Mucosa of stomach (tissue), 1 donor: ENCODE measurements around the gene GTF2H2C.
"Not testable (repeated sequence)": the region's sequence is repeated elsewhere in the genome, so short reads cannot be mapped to it uniquely, and the experiment has no call there.

ENCODE experiments used
- H3K27me3 ChIP-seq: one replicate; pipeline ENCODE4 v1.7.0; 2013; ENCODE audit warnings: mild to moderate bottlenecking, low read length; ENCODE audit not compliant: control insufficient read depth, insufficient read depth
- H3K36me3 ChIP-seq: one replicate; pipeline ENCODE4 v1.7.0; 2013; ENCODE audit warnings: low read length; ENCODE audit not compliant: control insufficient read depth, insufficient read depth
- H3K4me1 ChIP-seq: one replicate; pipeline ENCODE4 v1.7.0; 2013; ENCODE audit warnings: mild to moderate bottlenecking, low read length; ENCODE audit not compliant: control insufficient read depth, insufficient read depth
- H3K4me3 ChIP-seq: one replicate; pipeline ENCODE4 v1.7.0; 2013; ENCODE audit warnings: low read length
- H3K9ac ChIP-seq: one replicate; pipeline ENCODE4 v1.7.0; 2013; ENCODE audit warnings: mild to moderate bottlenecking, low read length, moderate library complexity
- H3K9me3 ChIP-seq: one replicate; pipeline ENCODE4 v1.7.0; 2013; ENCODE audit warnings: mild to moderate bottlenecking, low read length, moderate library complexity; ENCODE audit not compliant: control insufficient read depth
- donor health status: Pancreatic carcinoma.

Gene GTF2H2C

GRCh38 chr5:69559908-69560330 is at the start of gene GTF2H2C:
Gene GTF2H2C (plus strand): TSS chr5:69560191. CDS start chr5:69565133, 4,942 bp downstream.
- not testable (repeated sequence) for H3K27me3 ChIP-seq, H3K9me3 ChIP-seq, H3K9ac ChIP-seq, H3K36me3 ChIP-seq, H3K4me3 ChIP-seq, H3K4me1 ChIP-seq

GRCh38 chr5:69510694-69511093 is 49.3 kb upstream of the GTF2H2C start:
- no peak overlapping the region for H3K4me3 ChIP-seq
- H3K27me3 ChIP-seq: no peaks in the 10 kb centered on the region
- H3K4me1 ChIP-seq: peaks cover 23% of the 10 kb centered on the region
- H3K36me3 ChIP-seq: peaks cover 5% of the 10 kb centered on the region
- no peaks in the 10 kb centered on the region for H3K9me3 ChIP-seq
- H3K9ac ChIP-seq: no peak overlapping the region

- Histone ChIP-seq H3K9ac (no peak overlapping the region), H3K4me3 (no peak overlapping the region), H3K9me3 (no peaks in the 10 kb centered on the region), H3K4me1 (peaks cover 38% of the 10 kb centered on the region), H3K27me3 (no peaks in the 10 kb centered on the region), H3K36me3 (peaks cover 5% of the 10 kb centered on the region)
Measured at GRCh38 chr5:69512740-69513260, 47.2 kb upstream of the GTF2H2C start.

GRCh38 chr5:69515570-69515969 is 44.4 kb upstream of the GTF2H2C start:
- not testable (repeated sequence) for H3K27me3 ChIP-seq, H3K9ac ChIP-seq, H3K4me3 ChIP-seq, H3K36me3 ChIP-seq, H3K9me3 ChIP-seq
- peaks cover 57% of the 10 kb centered on the region for H3K4me1 ChIP-seq

GRCh38 chr5:69516769-69517168 is 43.2 kb upstream of the GTF2H2C start:
- H3K4me1 ChIP-seq: peaks cover 67% of the 10 kb centered on the region
- no peaks in the 10 kb centered on the region for H3K36me3 ChIP-seq
- H3K27me3 ChIP-seq: no peaks in the 10 kb centered on the region
- H3K9me3 ChIP-seq: no peaks in the 10 kb centered on the region
- H3K9ac ChIP-seq: peak overlapping the region; percentile 77
- no peak overlapping the region for H3K4me3 ChIP-seq

GRCh38 chr5:69517763-69518212 is 42.2 kb upstream of the GTF2H2C start:
- peaks cover 60% of the 10 kb centered on the region for H3K4me1 ChIP-seq
- no peaks in the 10 kb centered on the region for H3K36me3 ChIP-seq
- no peaks in the 10 kb centered on the region for H3K27me3 ChIP-seq
- H3K9ac ChIP-seq: peak overlapping the region; percentile 77
- H3K4me3 ChIP-seq: no peak overlapping the region
- no peaks in the 10 kb centered on the region for H3K9me3 ChIP-seq

GRCh38 chr5:69519285-69519684 is 40.7 kb upstream of the GTF2H2C start:
- Histone ChIP-seq H3K36me3 (no peaks in the 10 kb centered on the region), H3K27me3 (no peaks in the 10 kb centered on the region), H3K9me3 (no peaks in the 10 kb centered on the region), H3K9ac (peak overlapping the region; percentile 77), H3K4me3 (no peak overlapping the region), H3K4me1 (peaks cover 45% of the 10 kb centered on the region)

- Histone ChIP-seq H3K4me1 (peaks cover 35% of the 10 kb centered on the region), H3K4me3 (no peak overlapping the region), H3K36me3 (no peaks in the 10 kb centered on the region), H3K27me3 (no peaks in the 10 kb centered on the region), H3K9ac (no peak overlapping the region), H3K9me3 (no peaks in the 10 kb centered on the region)
Measured at GRCh38 chr5:69522035-69522434, 38.0 kb upstream of the GTF2H2C start.

GRCh38 chr5:69525490-69525889 is 34.5 kb upstream of the GTF2H2C start:
- Histone ChIP-seq H3K9me3 (no peaks in the 10 kb centered on the region), H3K36me3 (no peaks in the 10 kb centered on the region), H3K4me1 (peaks cover 25% of the 10 kb centered on the region), H3K4me3 (no peak overlapping the region), H3K27me3 (no peaks in the 10 kb centered on the region), H3K9ac (no peak overlapping the region)

GRCh38 chr5:69526660-69527059 is 33.3 kb upstream of the GTF2H2C start:
- Histone ChIP-seq H3K27me3 (no peaks in the 10 kb centered on the region), H3K9me3 (no peaks in the 10 kb centered on the region), H3K36me3 (no peaks in the 10 kb centered on the region), H3K4me1 (peaks cover 27% of the 10 kb centered on the region), H3K9ac (no peak overlapping the region), H3K4me3 (no peak overlapping the region)

GRCh38 chr5:69527128-69527770 is 32.7 kb upstream of the GTF2H2C start:
- Histone ChIP-seq H3K27me3 (no peaks in the 10 kb centered on the region), H3K4me3 (no peak overlapping the region), H3K9me3 (no peaks in the 10 kb centered on the region), H3K36me3 (no peaks in the 10 kb centered on the region), H3K9ac (no peak overlapping the region), H3K4me1 (peaks cover 29% of the 10 kb centered on the region)

GRCh38 chr5:69528035-69528434 is 32.0 kb upstream of the GTF2H2C start:
- H3K27me3 ChIP-seq: no peaks in the 10 kb centered on the region
- H3K9me3 ChIP-seq: no peaks in the 10 kb centered on the region
- H3K4me3 ChIP-seq: no peak overlapping the region
- no peaks in the 10 kb centered on the region for H3K36me3 ChIP-seq
- peaks cover 29% of the 10 kb centered on the region for H3K4me1 ChIP-seq
- no peak overlapping the region for H3K9ac ChIP-seq
